Measurements from ENCODE around the gene PTPRD.

GRCh38 chr9:8569823-8570222 lies 2043.0 kb downstream of the PTPRD start:
- TF ChIP-seq CTCF (IDR thresholded peaks at IDR 0.05) (no peak), POLR2AphosphoS5 (IDR thresholded peaks at IDR 0.05) (no peak), POLR2A (IDR thresholded peaks at IDR 0.05) (no peak)
